ENCODE measurements around the gene DOCK2.

- TF ChIP-seq E2F5 (CRISPR knock-in tag; IDR thresholded peaks at IDR 0.05) (no peak), CTCF (IDR thresholded peaks at IDR 0.05) (no peak), FOXJ3 (CRISPR knock-in tag; IDR thresholded peaks at IDR 0.05; ENCODE audit: borderline replicate concordance) (no peak), ATF3 (CRISPR knock-in tag; conservative IDR thresholded peaks at IDR 0.05) (no peak), TEAD4 (CRISPR knock-in tag; IDR thresholded peaks at IDR 0.05) (no peak), MLX (CRISPR knock-in tag; IDR thresholded peaks at IDR 0.05) (no peak), JUN (CRISPR knock-in tag; IDR thresholded peaks at IDR 0.05) (no peak), MAX (CRISPR knock-in tag; IDR thresholded peaks at IDR 0.05) (no peak), RELA (CRISPR knock-in tag; IDR thresholded peaks at IDR 0.05; ENCODE audit: borderline replicate concordance) (no peak), FOXK1 (CRISPR knock-in tag; IDR thresholded peaks at IDR 0.05) (no peak), NFE2L1 (CRISPR knock-in tag; IDR thresholded peaks at IDR 0.05) (no peak), CREB1 (CRISPR knock-in tag; IDR thresholded peaks at IDR 0.05) (no peak), E2F4 (CRISPR knock-in tag; IDR thresholded peaks at IDR 0.05; ENCODE audit: borderline replicate concordance, low read depth) (no peak)
Measured at GRCh38 chr5:169599451-169599850, 37.6 kb upstream of the DOCK2 start.

Measured in WTC11 (cell line).